GM18909 (cell line): ENCODE measurements around the gene SAYSD1.

Source experiments
- ATAC-seq: cut with Tn5 transposase; IDR thresholded peaks from one replicate; pipeline ENCODE4 v1.9.1; 2021; ENCODE audit warnings: mild to moderate bottlenecking; ENCODE audit not compliant: unreplicated experiment, poor library complexity

The SAYSD1 gene

DNA sequence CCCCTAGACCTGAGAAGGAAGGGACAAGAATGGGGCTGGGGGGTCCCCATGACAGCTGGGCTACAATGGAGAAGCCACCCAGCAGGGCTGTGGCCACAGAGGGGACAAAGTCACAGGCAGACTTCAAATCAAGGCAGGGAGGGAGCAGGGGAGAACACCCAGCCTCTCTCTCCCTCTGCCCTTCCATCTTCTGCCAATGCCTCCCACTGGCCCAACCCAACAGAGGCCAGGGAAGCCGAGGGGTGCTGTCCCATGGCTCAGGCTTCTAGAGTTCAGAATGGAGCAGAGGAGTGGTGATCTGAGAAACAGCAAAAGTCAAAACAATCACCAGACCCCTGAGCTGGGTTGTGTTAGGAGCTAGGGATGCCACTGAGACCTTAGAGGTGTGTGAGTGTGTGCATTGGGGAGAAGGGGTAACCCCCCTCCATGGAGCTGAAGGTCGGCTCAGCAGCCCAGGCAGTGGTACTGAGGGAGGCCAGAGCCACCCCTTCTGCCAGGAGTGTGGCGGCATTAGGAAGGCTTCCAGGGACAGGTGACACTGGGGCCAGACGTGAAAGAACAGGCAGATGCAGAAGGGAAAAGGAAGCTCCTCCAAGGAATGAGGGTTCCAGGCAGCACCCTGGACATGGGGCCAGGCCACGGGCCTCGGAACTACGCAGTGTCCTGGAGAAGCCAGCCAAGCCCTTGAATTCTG, 54.4 kb downstream of the SAYSD1 start:
- no peak for ATAC-seq

DNA sequence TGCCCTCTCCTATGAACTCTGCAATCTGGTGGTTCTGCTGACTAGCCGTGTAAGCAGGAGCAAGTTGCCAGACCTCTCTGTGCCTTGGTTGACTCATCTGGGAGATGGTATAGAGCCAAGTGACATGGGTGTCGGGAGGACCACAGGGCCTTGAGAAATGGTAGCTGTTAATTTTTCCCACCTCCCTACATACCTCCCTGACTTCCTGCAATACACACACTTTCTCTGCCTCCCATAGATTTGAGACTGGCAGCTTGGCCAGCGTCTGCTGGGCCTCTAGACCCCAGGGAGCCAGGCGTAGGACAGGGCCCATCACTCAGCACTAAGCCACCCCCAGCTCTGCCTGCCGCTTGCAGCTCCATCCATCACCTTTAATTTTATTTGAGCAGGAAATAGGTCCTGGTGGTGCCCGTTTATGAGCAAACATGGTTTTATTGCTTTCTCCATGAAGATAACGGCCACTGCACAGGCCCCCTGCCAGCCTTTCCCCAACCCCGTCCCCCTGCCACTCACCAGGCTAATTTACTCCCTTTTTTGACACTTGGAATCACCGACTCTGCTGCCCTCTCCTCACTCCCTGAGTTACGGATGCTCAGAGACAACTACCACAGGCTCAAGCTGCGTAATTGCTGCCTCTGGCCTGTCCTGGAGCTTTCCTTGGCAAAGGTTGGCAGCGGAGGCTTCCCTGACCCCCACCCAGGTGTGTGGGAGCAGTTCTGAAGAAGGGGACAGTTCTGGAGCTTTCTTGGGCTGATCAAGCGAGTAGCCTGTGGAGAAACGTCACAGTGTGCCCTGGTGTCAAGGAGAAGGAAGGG, 55.3 kb downstream of the SAYSD1 start:
- no peak for ATAC-seq

DNA sequence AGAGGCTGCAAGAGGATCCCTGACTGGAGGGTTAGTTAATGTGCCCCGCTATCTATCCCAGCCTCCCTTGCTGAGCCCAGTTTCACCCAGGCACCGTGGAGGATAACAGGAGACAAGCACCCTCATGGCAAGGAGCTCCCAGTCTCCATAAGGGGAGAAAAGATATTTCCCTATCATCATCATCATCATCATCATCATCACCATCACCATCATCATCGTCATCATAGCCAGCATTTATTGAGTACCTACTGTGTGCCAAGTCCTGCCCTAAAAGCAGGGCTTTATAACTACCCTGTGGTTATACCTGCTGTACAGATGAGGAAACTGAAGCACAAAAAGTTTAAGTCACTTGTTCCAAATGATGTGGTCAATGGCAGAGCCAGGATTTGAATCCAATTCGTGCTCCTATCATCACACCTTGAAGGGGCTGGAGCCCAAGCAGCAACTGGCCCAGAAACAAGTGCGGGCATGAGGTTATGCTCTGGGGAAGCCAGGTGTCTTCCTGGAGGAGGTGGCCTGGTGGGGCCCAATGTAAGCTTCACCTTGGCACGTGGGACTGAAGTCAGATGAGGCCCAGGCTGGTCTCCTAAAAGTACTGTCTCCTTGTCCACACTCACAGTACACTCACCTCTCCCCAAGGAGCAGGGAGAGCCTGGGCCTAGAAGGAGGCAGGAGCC, 56.4 kb downstream of the SAYSD1 start:
- no peak for ATAC-seq

DNA sequence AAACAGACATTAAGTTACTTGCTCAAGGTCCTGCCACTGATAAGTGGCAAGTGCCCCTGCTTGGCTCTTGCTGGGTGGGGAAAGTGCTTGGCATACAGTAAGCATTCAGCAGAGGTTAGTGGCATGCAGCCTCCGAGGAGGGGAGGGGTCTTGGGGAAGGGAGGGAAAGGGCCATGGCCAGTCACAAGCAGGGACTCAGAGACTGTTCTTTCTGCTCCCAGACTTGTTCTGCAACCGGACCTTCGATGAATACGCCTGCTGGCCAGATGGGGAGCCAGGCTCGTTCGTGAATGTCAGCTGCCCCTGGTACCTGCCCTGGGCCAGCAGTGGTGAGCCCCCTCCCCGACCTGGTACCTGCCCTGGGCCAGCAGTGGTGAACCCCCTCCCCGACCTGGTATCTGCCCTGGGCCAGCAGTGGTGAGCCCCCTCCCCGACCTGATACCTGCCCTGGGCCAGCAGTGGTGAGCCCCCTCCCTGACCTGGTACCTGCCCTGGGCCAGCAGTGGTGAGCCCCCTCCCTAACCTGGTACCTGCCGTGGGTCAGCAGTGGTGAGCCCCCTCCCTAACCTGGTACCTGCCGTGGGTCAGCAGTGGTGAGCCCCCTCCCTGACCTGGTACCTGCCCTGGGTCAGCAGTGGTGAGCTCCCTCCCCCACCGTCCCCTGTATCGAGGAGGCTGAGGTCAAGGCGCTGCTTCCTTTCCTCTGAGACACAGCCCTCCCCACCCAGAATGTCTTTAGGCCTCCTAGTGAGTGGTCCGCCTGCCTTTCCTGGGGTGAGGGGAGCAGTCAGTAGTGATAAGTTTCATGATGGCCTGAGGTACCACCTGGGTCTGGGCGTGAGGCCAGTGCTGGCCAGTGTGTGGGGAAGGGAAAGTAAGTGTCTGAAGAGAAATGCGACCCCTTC, 57.5 kb downstream of the SAYSD1 start:
- ATAC-seq = no peak

DNA sequence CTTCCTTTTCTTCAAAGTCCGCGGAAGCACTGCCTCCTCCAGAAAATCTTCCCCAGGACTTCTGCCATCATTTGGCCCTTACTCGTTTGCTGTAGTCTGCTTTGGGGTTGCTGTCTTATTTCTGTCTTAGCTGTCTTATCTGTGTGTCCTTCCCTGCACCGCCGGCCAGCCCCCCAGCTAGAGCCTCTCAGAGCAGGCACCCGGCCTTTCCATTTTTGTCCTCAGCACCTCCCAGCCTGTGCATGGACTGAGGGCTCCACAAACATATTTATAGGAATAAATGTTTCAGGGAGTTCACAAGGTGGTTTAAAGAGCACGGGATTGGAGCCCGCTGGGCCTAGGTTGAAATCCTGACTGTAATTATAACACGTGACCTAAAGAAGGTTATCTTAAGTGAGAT, 58.3 kb downstream of the SAYSD1 start:
- no peak for ATAC-seq

DNA sequence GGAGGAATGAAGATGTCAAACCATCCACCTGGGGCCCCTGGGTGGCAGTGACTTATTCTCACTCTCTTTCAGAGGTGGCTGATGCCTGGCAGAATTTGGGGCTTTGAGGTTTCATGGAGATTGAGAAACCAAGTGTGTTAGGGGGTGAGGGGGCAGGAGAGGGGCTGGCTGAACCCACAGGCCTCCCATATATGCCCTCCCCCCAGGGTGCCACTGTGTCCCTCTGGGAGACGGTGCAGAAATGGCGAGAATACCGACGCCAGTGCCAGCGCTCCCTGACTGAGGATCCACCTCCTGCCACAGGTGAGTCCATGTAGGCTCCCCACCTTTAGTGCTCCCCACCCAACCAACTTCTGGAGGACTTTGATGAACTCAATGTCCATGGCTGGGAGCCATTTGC, 58.8 kb downstream of the SAYSD1 start:
- ATAC-seq = no peak

DNA sequence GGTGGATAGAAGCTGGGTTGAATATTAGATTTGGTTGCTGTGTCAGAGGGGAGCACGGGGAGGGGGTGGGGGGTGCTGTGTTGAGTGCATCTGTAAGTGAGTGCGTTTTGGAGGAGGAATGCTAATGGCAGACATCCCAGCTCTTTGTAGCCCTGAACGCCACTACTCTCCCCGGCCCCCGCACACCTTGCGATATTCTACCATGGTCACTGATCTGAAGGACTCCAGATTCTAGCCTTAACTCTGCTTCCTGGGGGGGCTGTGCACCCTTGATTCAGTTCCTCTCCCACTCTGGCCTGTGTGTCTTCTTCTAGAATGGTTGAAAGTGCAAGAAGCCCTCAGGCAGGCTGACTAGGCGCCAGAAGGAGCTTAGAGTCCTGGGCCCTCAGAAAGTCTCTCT, 59.3 kb downstream of the SAYSD1 start:
- no peak for ATAC-seq

DNA sequence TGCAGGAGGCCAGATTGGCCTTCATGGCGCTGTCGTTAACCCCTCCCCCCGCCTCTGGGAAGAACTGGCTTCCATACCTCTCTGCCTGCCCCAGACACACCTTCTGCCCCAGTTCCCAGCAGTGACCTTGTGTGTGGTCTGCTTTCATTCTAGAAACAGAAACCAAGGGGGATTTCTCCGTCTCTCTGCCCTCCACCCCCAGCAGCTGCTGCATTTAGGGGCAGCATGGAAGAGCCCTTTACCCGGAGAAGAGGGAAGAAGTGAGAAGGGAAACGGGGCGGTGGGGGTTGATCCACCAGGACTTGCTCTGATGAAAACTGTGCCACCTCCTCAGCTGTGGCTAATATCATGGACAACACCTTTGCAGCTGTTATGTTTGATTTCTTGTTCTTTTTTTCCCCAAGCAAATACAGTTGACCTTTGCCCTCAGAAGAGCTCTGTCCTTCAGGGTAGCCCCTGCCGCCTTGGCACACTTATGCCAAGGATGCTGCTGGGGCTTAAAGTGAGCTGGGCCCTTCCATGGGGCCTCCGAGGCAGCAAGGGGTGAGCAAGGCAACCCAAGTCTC, 60.3 kb downstream of the SAYSD1 start:
- no peak for ATAC-seq
